IMR-90 (cell line): ENCODE data around the gene FBXL13. TPM values are rescaled to one million over a fixed set of nuclear protein-coding genes. Genes with fewer than 3 reads are reported as not detected.

Experiments used
- ATAC-seq: fragments of 200-7000 bp; cut with Tn5 transposase; 2 replicates; pipeline ENCODE4 v1.9.1; 2020; ENCODE audit warnings: low read depth, mild to moderate bottlenecking, moderate library complexity
- BruUV-seq: library from RNA; stranded (reverse); fragments of 400-500 nt; replicated peaks from 2 replicates; lab custom pipeline; 2021; lab: Mats Ljungman, UMichigan
- CTCF ChIA-PET: fragments of 300-600 bp; formaldehyde crosslinking; extraction: SDS; loops from one replicate; lab custom pipeline; 2021; ENCODE audit warnings: antibody characterized with exemption; lab: Yijun Ruan, JAX
- POLR2A ChIA-PET: fragments of 300-600 bp; sonication (Branson Sonifier 250); formaldehyde crosslinking; loops from one replicate; lab custom pipeline; 2022; ENCODE audit warnings: antibody characterized with exemption; ENCODE audit not compliant: unreplicated experiment; lab: Charles Lee
- DNase-seq: peaks from one replicate; pipeline ENCODE4 v3.0.0; 2013
- H2AFZ ChIP-seq: replicated peaks from 2 replicates; pipeline ENCODE3; 2013; ENCODE audit warnings: low read length, mild to moderate bottlenecking; ENCODE audit not compliant: poor library complexity
- H2AK5ac ChIP-seq: 2 replicates; pipeline ENCODE4 v1.6.1; 2013; ENCODE audit warnings: low read depth, low read length, inconsistent platforms
- H2AK9ac ChIP-seq: replicated peaks from 2 replicates; pipeline ENCODE3; 2013; ENCODE audit warnings: mild to moderate bottlenecking, low read depth, low read length, moderate library complexity; ENCODE audit not compliant: poor library complexity
- H2BK120ac ChIP-seq: 2 replicates; pipeline ENCODE4 v1.6.1; 2013; ENCODE audit warnings: low read depth, low read length, inconsistent platforms
- H2BK15ac ChIP-seq: 3 replicates; pipeline ENCODE4 v1.6.1; 2013; ENCODE audit warnings: low read depth, low read length, inconsistent platforms
- H2BK20ac ChIP-seq: 2 replicates; pipeline ENCODE4 v1.6.1; 2013; ENCODE audit warnings: low read depth, mild to moderate bottlenecking, inconsistent platforms, low read length, moderate library complexity
- H2BK5ac ChIP-seq: 2 replicates; pipeline ENCODE4 v1.6.1; 2013; ENCODE audit warnings: mild to moderate bottlenecking, low read depth, low read length, inconsistent platforms; ENCODE audit not compliant: poor library complexity, severe bottlenecking
- H3K14ac ChIP-seq: replicated peaks from 2 replicates; pipeline ENCODE4 v1.6.1; 2013; ENCODE audit warnings: low read depth, low read length, inconsistent platforms
- H3K18ac ChIP-seq: 2 replicates; pipeline ENCODE4 v1.6.1; 2013; ENCODE audit warnings: low read depth, low read length, control low read depth
- H3K23ac ChIP-seq: 2 replicates; pipeline ENCODE4 v1.6.1; 2013; ENCODE audit warnings: low read depth, low read length, inconsistent platforms
- H3K27ac ChIP-seq: 2 replicates; pipeline ENCODE4 v1.5.1; 2013; ENCODE audit warnings: mild to moderate bottlenecking, control low read depth, low read length; ENCODE audit not compliant: insufficient read depth
- H3K27me3 ChIP-seq: 2 replicates; pipeline ENCODE4 v1.6.1; 2013; ENCODE audit warnings: low read length; ENCODE audit not compliant: control insufficient read depth, insufficient read depth
- H3K36me3 ChIP-seq: 2 replicates; pipeline ENCODE4 v1.6.1; 2013; ENCODE audit warnings: low read length, mixed read lengths; ENCODE audit not compliant: control insufficient read depth, insufficient read depth
- H3K4ac ChIP-seq: 2 replicates; pipeline ENCODE4 v1.6.1; 2013; ENCODE audit warnings: low read depth, low read length, inconsistent platforms
- H3K4me1 ChIP-seq: 2 replicates; pipeline ENCODE4 v1.6.1; 2013; ENCODE audit warnings: low read length, mixed read lengths; ENCODE audit not compliant: control insufficient read depth, insufficient read depth
- H3K4me2 ChIP-seq: 2 replicates; pipeline ENCODE4 v1.6.1; 2013; ENCODE audit warnings: low read depth, mild to moderate bottlenecking, control low read depth, low read length, moderate library complexity
- H3K4me3 ChIP-seq: 2 replicates; pipeline ENCODE4 v1.5.1; 2013; ENCODE audit warnings: low read depth, mild to moderate bottlenecking, control low read depth, low read length, moderate library complexity; ENCODE audit not compliant: insufficient read depth
- H3K56ac ChIP-seq: 2 replicates; pipeline ENCODE4 v1.6.1; 2013; ENCODE audit warnings: low read length, inconsistent platforms; ENCODE audit not compliant: insufficient read depth; ENCODE audit errors: extremely low read depth
- H3K79me1 ChIP-seq, 2 experiments: 2 replicates each; pipeline ENCODE4 v1.6.1; 2013; ENCODE audit warnings: low read length in 2 of 2, inconsistent platforms in 1 of 2, low read depth in 1 of 2
- H3K9ac ChIP-seq: 2 replicates; pipeline ENCODE4 v1.6.1; 2013; ENCODE audit warnings: low read depth, low read length, control low read depth
- H3K9me1 ChIP-seq: 2 replicates; pipeline ENCODE4 v1.6.1; 2013; ENCODE audit warnings: low read length, inconsistent platforms; ENCODE audit not compliant: insufficient read depth
- H3K9me3 ChIP-seq: 2 replicates; pipeline ENCODE4 v1.6.1; 2013; ENCODE audit warnings: low read length; ENCODE audit not compliant: control insufficient read depth, insufficient read depth
- H4K20me1 ChIP-seq: 2 replicates; pipeline ENCODE4 v1.6.1; 2013; ENCODE audit warnings: low read length, inconsistent platforms; ENCODE audit not compliant: insufficient read depth
- H4K5ac ChIP-seq: 2 replicates; pipeline ENCODE4 v1.6.1; 2013; ENCODE audit warnings: mild to moderate bottlenecking, low read depth, low read length, control low read depth
- H4K8ac ChIP-seq, 2 experiments: 2 replicates each; pipeline ENCODE4 v1.6.1; 2013; ENCODE audit warnings: low read depth in 2 of 2, low read length in 2 of 2, control low read depth in 1 of 2, inconsistent platforms in 1 of 2
- H4K91ac ChIP-seq: 2 replicates; pipeline ENCODE4 v1.6.1; 2013; ENCODE audit warnings: low read depth, low read length, inconsistent platforms; ENCODE audit not compliant: insufficient read depth
- POLR2A ChIP-seq: IDR thresholded peaks from 2 replicates; pipeline ENCODE4 v1.6.1; 2012; ENCODE audit warnings: mild to moderate bottlenecking, low read depth, low read length
- RCOR1 ChIP-seq: IDR thresholded peaks from 2 replicates; pipeline ENCODE4 v1.6.1; 2012; ENCODE audit warnings: mild to moderate bottlenecking, low read length, improper control_type of control experiment; ENCODE audit not compliant: insufficient replicate concordance
- USF2 ChIP-seq: fragments of 150-350 bp; IDR thresholded peaks from 2 replicates; pipeline ENCODE4 v1.6.1; 2017; ENCODE audit warnings: mild to moderate bottlenecking, antibody characterized with exemption, low read length, low read depth
- WGBS, 2 experiments: methylation state at CpG; one replicate each; pipeline versions ENCODE4 v1.1.5 to v1.1.7; 2013; ENCODE audit warnings: missing lambda C conversion rate in 2 of 2; ENCODE audit not compliant: insufficient read length in 1 of 2; ENCODE audit errors: extremely low coverage in 2 of 2; 5-methylcytosine and 5-hydroxymethylcytosine counted together
- dilution Hi-C: fragments of 300-500 bp; cut with HindIII; formaldehyde crosslinking; loops from one replicate; pipeline ENCODE4 v1.14.3; 2018; ENCODE audit warnings: low sequenced_read_pairs; ENCODE audit not compliant: unreplicated experiment
- in situ Hi-C: fragments of 300-500 bp; cut with MboI; formaldehyde crosslinking; loops from 3 replicates; pipeline ENCODE4 v1.14.3; 2019; ENCODE audit warnings: low sequenced_read_pairs, inconsistent platforms, mixed read lengths
- intact Hi-C: fragments of 100-400 bp; cut with micrococcal nuclease; formaldehyde crosslinking; loops from 2 replicates; pipeline ENCODE4 v1.10.0; 2022
- polyA plus RNA-seq, 3 experiments: library from polyadenylated mRNA; depleted of rRNA; stranded (reverse); fragments of >200 nt; gene quantifications; 2 replicates each; pipeline ENCODE4 v1.2.3, GENCODE V29; 2012; ENCODE audit warnings: low replicate concordance in 1 of 3
- total RNA-seq: library from RNA; depleted of rRNA; stranded (reverse); fragments of >200 nt; gene quantifications from 2 replicates; pipeline ENCODE4 v1.2.3, GENCODE V29; 2012

Gene FBXL13
- total and polyA plus RNA-seq, 2 of the 4 experiments (the other 2 are of a cell fraction), result 0.24 to 0.36 TPM

GRCh38 chr7:102931757-102932156 lies 142.8 kb downstream of the FBXL13 start:
- Histone ChIP-seq H3K9me1 (peaks cover 26% of the 10 kb centered on the region), H2AK5ac (no peak overlapping the region), H4K91ac (no peak overlapping the region), H3K4ac (no peak overlapping the region), H2BK120ac (0 out of 2 replicates have a peak overlapping the region, but pooled peaks have one; percentile 3), H3K27me3 (no peaks in the 10 kb centered on the region), H2BK15ac (no peak overlapping the region), H3K79me1 (peaks cover 22 to 68% of the 10 kb centered on the region in 2 experiments), H3K18ac (no peak overlapping the region), H4K20me1 (no peaks in the 10 kb centered on the region), H2AFZ (no peak overlapping the region), H3K56ac (no peak overlapping the region), H2BK5ac (peak overlapping the region; percentile 9), H4K8ac (no peak overlapping the region), H4K5ac (peak overlapping the region; percentile 25; the same call in 1 of the 2 replicates), H3K4me1 (peaks cover 27% of the 10 kb centered on the region), H2BK20ac (no peak overlapping the region), H3K36me3 (peaks cover 9% of the 10 kb centered on the region), H3K4me2 (peak overlapping the region; percentile 43; the same call in 1 of the 2 replicates), H3K23ac (no peak overlapping the region), H3K27ac (peak overlapping the region; percentile 79; the same call in 1 of the 2 replicates), H2AK9ac (no peak overlapping the region), H3K4me3 (no peak overlapping the region), H3K9ac (no peak overlapping the region), H3K14ac (no peak overlapping the region), H3K9me3 (no peaks in the 10 kb centered on the region)
- TF ChIP-seq POLR2A (no peak), RCOR1 (no peak), USF2 (no peak)
- intact Hi-C loops, result no loop called here
- ChIA-PET CTCF (interaction anchor here (0.6 kb wide), 1 partner anchor 66 kb away, joined by 3 read pairs; no protein-coding TSS in a partner anchor), POLR2A (no interaction called here)
- no TSS peak for BruUV-seq
- in situ Hi-C loops, result no loop called here
- ATAC-seq, result peak; percentile 42
- dilution Hi-C loops, result no loop called here
- DNase-seq, result peak; percentile 53
- no CpG with 5 or more reads among the region's 1 CpG for WGBS, 2 experiments
